Stimulated activated naive CD4-positive, alpha-beta T cell (primary cell): ENCODE data around the gene IMPACT.

Source experiments
- DNase-seq, 6 experiments: peaks; one replicate each; lab custom pipeline; 2025; lab: John Stamatoyannopoulos, UW

Gene IMPACT

DNA sequence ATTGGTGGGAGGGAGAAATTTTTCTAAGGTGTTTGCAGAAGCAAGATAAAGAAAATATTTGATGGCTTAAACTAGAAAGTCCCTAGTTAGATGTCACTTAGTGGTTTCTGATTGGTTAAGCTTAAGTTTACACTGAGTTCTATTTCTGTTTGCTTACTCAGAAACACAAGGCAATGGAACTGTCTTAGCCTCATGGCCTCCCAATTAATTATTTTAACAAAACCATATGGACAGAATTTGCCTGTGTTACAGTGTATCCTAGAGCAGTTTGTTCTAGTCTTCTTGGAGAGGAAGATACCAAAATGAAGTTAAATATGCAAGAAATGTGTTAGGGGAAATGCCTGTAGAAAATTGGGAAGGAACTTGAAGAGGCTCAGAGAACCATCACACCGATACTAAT, 4.6 kb upstream of the IMPACT start:
- DNase-seq = no peak

GRCh38 chr18:24426073-24426397, 435 bp upstream of the IMPACT start:
- no peak for DNase-seq

- DNase-seq = no peak
Observed at GRCh38 chr18:24427484-24427883, 1.0 kb downstream of the IMPACT start.

GRCh38 chr18:24428709-24429108, 2.2 kb downstream of the IMPACT start:
- DNase-seq = no peak

DNA sequence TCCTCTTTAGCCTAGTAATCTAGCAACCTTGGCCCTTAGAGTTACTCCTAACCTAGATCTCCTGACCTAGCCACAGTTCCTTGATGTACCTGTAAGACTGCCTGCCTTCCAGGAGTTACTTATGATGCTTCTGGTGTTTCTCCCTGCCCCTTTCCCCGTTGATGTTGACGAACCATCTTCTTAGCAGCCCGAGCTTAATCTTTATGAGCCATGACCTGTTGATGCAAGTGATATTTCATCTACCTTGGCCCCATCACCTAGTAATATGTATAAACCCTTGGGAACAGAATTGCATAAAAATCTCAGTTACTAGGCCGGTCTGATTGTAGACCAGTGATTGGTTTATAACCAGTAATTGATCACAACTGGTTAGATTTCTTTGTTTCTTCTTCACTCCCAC, 2.7 kb downstream of the IMPACT start:
- DNase-seq = no peak

- DNase-seq = no peak
Observed at GRCh38 chr18:24432618-24433017, 6.1 kb downstream of the IMPACT start.

DNA sequence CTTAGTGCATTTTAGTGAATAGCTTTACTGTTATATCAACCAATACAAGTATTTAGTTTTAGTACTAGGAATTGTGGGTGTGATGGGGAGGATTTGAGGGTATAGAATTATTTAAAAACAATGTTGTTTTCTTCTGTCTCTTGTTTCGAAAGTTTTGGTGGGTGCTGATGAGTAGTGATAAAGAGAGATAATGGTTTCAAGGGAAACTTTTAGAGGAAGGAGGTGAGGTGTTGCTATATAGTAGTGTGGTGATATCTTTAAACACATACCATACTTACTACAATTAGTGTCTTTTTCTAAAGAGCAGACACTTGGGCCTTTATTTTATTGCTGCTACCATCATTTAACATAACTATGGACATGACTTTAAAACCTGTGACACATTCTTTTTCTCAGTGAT, 10.5 kb downstream of the IMPACT start:
- no peak for DNase-seq

GRCh38 chr18:24443870-24444269, 17.4 kb downstream of the IMPACT start:
- no peak for DNase-seq

DNA sequence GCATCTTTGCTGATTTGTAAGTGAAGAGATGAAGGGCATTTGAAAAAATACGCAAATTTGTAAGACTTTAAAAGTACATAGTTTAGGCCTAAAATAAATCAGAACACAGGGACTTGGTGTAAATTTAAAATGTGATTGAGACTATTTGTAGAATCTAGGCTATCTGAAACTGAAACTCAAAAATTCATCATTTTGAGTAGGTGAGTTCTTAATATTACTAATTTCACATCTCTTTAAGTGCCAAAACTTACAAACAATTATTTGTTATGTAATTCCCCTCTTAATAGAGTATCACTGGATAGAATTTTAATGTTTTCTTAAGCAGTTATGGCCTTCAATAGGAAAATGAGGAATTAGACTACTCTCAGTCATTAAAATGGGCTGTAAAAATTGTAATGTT, 20.0 kb downstream of the IMPACT start:
- DNase-seq = no peak

DNA sequence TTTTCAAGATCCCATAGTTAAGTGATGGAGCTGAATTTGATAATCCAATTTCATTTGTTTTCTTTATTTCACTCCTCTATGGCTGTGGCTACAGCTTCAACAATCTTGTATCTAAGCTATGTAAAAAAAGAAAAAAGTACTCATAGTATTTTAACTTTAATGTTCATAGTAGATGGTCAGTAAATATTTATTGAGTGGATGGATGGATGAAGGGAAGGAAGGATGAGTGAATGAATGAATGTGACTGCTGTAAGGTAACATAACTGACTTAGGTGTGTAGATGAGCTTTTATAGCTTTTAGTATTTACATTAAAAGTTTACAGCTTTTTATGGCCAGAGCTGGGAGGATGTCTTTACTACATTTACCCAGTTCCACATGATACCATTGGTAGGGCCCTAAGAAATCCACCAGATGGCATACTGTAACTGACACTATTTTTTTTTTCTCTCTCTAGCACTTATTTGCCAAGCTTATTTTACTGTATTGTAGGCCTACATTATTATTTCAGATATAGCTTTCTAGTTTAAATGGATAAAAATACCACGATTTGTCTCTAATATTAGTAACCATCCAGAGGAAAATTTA, 20.6 kb downstream of the IMPACT start:
- DNase-seq = no peak

DNA sequence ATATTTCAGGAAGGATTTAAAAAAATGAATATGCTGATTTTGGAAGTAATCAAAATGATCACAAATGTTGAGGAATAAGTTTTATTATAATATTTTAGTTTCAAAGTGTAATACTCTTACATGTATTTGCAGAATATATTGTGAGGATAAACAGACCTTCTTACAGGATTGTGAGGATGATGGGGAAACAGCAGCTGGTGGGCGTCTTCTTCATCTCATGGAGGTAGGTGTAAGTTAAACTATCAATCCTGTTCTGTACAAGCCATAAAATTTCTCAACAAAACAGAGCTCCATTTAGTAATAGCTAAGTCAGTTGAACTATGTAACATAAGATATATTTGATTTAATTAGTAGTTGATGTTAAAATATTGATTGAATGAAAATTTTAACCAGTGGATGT, 21.5 kb downstream of the IMPACT start:
- no peak for DNase-seq

- no peak for DNase-seq
Observed at GRCh38 chr18:24456549-24456948, 30.1 kb downstream of the IMPACT start.

- DNase-seq = no peak
Observed at GRCh38 chr18:24459772-24460171, 33.3 kb downstream of the IMPACT start.

GRCh38 chr18:24460388-24460787, 33.9 kb downstream of the IMPACT start, which contains the start of gene HRH4:
Gene HRH4, plus strand, starts transcription at chr18:24460637. Its CDS starts 92 bp downstream, at chr18:24460729.
- DNase-seq = no peak

DNA sequence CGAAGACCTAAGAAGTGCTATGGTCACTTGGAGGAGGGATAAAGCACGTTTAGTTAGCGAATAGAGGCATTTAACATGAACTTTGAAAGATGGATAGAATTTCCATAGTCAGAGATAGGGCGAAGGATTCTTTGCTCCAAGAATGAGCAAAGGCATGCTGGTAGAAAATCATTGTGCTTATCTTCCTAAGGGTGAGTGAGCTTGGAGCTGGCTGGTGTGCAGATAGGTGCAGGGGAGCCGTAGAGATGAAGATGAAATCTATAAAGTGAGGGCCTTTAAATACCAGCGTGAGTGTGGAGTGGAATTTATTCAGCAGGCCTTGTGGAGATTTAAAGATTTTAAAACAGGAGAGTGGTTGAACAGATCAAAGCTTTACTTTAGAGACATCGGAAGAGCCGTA, 35.5 kb downstream of the IMPACT start:
- no peak for DNase-seq

GRCh38 chr18:24462838-24463775, 36.6 kb downstream of the IMPACT start:
- no peak for DNase-seq

DNA sequence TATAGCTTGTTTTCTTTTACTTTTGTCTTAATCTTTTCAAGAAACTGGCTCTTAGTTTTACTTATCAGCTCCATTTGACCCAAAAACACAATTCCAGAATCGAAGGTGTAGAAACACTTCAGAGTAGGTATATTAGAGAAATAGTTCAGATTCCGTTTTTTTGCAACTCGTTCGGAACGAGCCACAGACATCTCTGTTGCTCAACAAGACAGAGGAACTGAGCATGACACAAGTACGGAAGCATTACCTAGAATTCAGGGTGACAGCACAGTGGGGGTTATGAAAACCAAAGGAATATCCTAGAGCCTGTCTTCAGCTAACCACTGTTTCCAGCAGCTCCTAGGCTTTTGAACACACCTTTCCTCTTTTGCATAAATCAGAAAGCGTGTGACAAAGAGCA, 39.0 kb downstream of the IMPACT start:
- DNase-seq = no peak

DNA sequence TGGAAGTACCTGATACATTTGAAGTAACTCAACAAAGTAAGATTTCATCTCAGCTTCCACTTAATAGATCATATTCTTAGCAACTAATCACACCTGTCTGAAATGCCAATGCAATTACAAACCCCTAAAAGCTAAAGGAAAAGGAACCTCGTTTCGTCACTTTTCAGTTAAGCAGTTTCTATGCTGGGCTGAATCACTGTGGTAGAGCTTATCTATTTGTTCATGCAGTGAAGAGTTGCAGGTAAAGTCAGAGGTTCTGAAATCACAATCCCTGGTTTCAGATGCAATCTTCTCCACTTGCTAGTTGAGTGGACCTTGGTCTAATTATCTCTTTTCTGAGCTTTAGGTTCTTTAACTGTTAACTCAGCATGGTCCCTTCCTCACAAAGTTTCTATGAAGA, 40.3 kb downstream of the IMPACT start:
- DNase-seq = no peak

DNA sequence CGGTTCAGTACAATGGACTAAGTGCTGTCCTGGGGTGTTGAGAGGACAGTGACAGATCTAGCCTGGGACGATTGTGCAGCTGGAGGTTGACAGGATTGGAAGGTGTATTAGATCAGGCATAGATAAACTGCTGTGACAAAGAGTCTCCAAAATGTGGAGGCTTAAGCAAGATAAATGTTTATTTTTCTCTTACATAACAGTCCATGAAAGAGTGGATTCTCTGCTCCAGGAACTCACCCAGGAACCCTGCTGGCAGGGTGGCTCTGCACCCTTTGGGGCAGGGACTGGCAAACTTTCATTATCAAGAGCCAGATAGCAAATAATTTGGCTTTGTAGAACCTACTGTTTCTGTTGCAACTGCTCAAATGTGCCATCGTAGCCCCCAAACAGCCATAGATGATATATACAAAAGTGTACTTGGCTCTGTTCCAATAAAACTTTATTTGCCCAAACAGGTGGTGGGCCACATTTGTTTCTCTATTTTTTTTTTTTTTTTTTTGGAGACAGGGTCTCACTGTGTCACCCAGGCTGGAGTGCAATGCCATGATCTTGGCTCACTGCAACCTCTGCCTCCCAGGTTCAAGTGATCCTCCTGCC, 43.6 kb downstream of the IMPACT start:
- DNase-seq = no peak

GRCh38 chr18:24470805-24471204, 44.3 kb downstream of the IMPACT start:
- DNase-seq = no peak

DNA sequence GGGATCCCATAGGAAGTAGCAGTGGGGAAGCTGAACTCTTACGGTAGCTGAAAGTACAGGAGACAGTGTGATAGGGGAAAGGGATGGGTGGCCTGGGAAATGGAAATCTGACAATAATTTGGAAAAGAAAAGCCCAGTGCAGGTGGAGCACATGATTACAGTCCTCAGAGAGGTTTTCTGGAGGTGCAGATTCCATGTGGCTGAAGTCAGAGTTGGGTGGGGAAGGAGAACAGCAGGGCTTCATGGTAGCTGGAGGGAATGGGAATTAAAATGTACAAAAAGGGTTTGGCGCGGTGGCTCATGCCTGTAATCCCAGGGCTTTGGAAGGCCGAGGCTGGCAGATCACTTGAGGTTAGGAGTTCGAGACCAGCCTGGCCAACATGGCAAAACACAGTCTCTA, 46.1 kb downstream of the IMPACT start:
- DNase-seq = no peak

DNA sequence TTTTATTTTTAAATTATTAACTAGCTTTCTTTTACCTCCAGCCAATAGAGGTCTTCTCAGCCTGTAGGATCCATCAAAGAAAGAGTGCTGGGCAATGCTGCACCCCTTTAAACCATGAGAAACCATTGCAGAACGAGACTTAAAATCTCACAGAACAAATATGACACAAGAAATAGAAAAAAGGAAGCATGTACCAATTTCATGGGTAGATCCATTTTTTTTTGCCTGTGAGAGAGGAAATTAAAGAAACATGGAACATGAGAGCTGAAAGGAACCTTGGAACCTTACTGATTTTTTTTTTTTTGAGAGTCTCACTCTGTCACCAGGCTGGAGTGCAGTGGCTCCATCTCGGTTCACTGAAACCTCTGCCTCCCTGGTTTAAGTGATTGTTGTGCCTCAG, 47.9 kb downstream of the IMPACT start:
- no peak for DNase-seq

DNA sequence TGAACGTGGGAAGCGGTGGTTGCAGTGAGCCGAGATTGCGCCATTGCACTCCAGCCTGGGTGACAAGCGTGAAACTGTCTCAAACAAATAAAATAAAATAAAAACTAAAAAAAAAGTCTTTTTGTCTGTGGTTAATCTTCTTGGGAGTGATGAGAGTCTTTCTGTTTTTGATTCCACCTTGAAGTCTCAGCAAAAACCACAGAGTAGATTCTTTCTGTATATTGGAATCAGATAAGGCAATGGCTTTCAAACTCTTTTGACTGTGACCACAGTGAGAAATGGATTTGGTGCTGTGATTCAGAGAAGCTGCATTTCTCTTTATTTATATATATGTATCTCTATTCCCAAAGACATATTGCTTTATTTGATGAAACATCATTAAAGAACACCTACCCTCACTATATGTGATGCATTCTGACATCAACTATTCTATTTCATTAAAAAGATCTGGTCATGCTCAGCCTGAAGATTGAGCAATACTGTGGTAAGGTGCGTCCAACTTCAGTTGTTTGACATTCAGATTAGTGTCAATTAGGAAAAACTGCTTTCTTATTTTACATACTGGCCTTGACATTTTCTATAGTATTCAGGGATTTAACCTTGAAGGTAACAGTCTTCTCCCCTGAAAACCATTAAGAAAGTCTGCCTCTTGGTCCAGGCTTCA, 49.6 kb downstream of the IMPACT start:
- no peak for DNase-seq
